HepG2 (cell line): ENCODE measurements around the gene RAB42. TPM values are rescaled to one million over a fixed set of nuclear protein-coding genes. Genes with fewer than 3 reads are reported as not detected.
A peak's percentile ranks its signal among the peaks of the same experiment; 100 is the strongest.

Experiments used
- ATAC-seq: fragments of 200-7000 bp; cut with Tn5 transposase; 3 replicates; pipeline ENCODE4 v1.9.1; 2020; ENCODE audit warnings: mild to moderate bottlenecking, moderate library complexity
- BruUV-seq: library from RNA; stranded (reverse); fragments of 400-500 nt; replicated peaks from 2 replicates; lab custom pipeline; 2021; lab: Mats Ljungman, UMichigan
- CTCF ChIA-PET: fragments of 300-600 bp; formaldehyde crosslinking; extraction: SDS; loops from one replicate; lab custom pipeline; 2021; ENCODE audit warnings: low total read pairs, inconsistent platforms, low intra/inter-chr PET ratio; lab: Yijun Ruan, JAX
- POLR2A ChIA-PET: fragments of 350-600 bp; sonication (Branson Sonifier 250); formaldehyde crosslinking; loops from one replicate; lab custom pipeline; 2020; ENCODE audit warnings: antibody characterized with exemption, inconsistent platforms; lab: Yijun Ruan, JAX
- DNase-seq: peaks from one replicate; pipeline ENCODE4 v3.0.0-alpha.2; 2015; ENCODE audit warnings: low spot score
- FAIRE-seq: peaks from 3 replicates; lab custom pipeline; 2011; peaks lifted over from hg19 to GRCh38; lab: Jason Lieb, UNC
- H2AFZ ChIP-seq: one replicate; pipeline ENCODE4 v1.6.1; 2011; ENCODE audit warnings: low read length, inconsistent platforms
- H3K27ac ChIP-seq: fragments of 300-600 bp; 3 replicates; pipeline ENCODE4 v1.8.0; 2011; ENCODE audit warnings: mixed run types, mild to moderate bottlenecking, mixed read lengths, low read length, inconsistent platforms; ENCODE audit not compliant: insufficient read depth; ENCODE audit errors: extremely low read length
- H3K27me3 ChIP-seq, 2 experiments: fragments of 200-600 bp in 1 of 2; 2 replicates in 1 of 2; 3 replicates in 1 of 2; pipeline versions ENCODE4 v1.6.0 to v1.8.0; 2011; ENCODE audit warnings: low read length in 2 of 2, mild to moderate bottlenecking in 2 of 2, moderate library complexity in 2 of 2, inconsistent platforms in 1 of 2; ENCODE audit not compliant: insufficient read depth in 2 of 2, control insufficient read depth in 1 of 2
- H3K36me3 ChIP-seq, 2 experiments: fragments of 200-600 bp in 1 of 2; replicated peaks in 1 of 2; 2 replicates in 1 of 2; 3 replicates in 1 of 2; pipeline versions ENCODE4 v1.5.1 to v1.8.0; 2011; ENCODE audit warnings: low read length in 2 of 2, inconsistent platforms in 1 of 2; ENCODE audit not compliant: insufficient read depth in 2 of 2, control insufficient read depth in 1 of 2
- H3K4me1 ChIP-seq: 2 replicates; pipeline ENCODE4 v1.5.1; 2012; ENCODE audit warnings: low read length, inconsistent platforms; ENCODE audit not compliant: insufficient read depth
- H3K4me2 ChIP-seq: 2 replicates; pipeline ENCODE4 v1.6.0; 2011; ENCODE audit warnings: low read depth, low read length, inconsistent platforms
- H3K4me3 ChIP-seq, 3 experiments: fragments of 200-600 bp in 1 of 3; sonication (generic), shearing (Covaris generic) in 1 of 3; replicated peaks in 1 of 3; 2 replicates each; pipeline ENCODE4 v1.5.1; 2011 to 2016; ENCODE audit warnings: low read length in 3 of 3, inconsistent platforms in 2 of 3, low read depth in 2 of 3, mild to moderate bottlenecking in 2 of 3, control low read depth in 1 of 3, mixed read lengths in 1 of 3; ENCODE audit not compliant: insufficient read depth in 1 of 3
- H3K79me2 ChIP-seq: one replicate; pipeline ENCODE4 v1.6.1; 2011; ENCODE audit warnings: low read length, inconsistent platforms; ENCODE audit not compliant: insufficient read depth
- H3K9ac ChIP-seq: 2 replicates; pipeline ENCODE4 v1.6.0; 2011; ENCODE audit warnings: mild to moderate bottlenecking, low read depth, low read length, inconsistent platforms; ENCODE audit not compliant: insufficient read depth
- H3K9me3 ChIP-seq: 2 replicates; pipeline ENCODE4 v1.5.1; 2012; ENCODE audit warnings: mild to moderate bottlenecking, low read length
- H4K20me1 ChIP-seq: 2 replicates; pipeline ENCODE4 v1.6.0; 2011; ENCODE audit warnings: inconsistent platforms, mild to moderate bottlenecking, low read length, moderate library complexity; ENCODE audit not compliant: insufficient read depth
- MED1 ChIP-seq: sonication (generic); formaldehyde crosslinking; IDR thresholded peaks from 2 replicates; pipeline ENCODE4 v1.4.0; 2020; ENCODE audit warnings: missing genetic modification reagents
- NR2F2 ChIP-seq: IDR thresholded peaks from 2 replicates; pipeline ENCODE4 v1.6.1; 2012; ENCODE audit warnings: low read depth, inconsistent platforms, borderline replicate concordance
- TOE1 ChIP-seq: sonication (generic); formaldehyde crosslinking; IDR thresholded peaks from 2 replicates; pipeline ENCODE4 v1.4.0; 2020; ENCODE audit warnings: mild to moderate bottlenecking, missing genetic modification reagents
- U2AF2 ChIP-seq: fragments of 200-400 bp; formaldehyde crosslinking; IDR thresholded peaks from 2 replicates; pipeline ENCODE4 v1.6.1; 2017; ENCODE audit warnings: low read depth, mild to moderate bottlenecking, low read length
- ZFYVE20 ChIP-seq: sonication (generic); formaldehyde crosslinking; IDR thresholded peaks from 2 replicates; pipeline ENCODE4 v1.8.0; 2023; ENCODE audit warnings: low read depth, mild to moderate bottlenecking, moderate library complexity, missing genetic modification reagents, borderline replicate concordance
- ZGPAT ChIP-seq: IDR thresholded peaks from 2 replicates; pipeline ENCODE4 v1.6.1; 2016; ENCODE audit warnings: mild to moderate bottlenecking
- ZMYM2 ChIP-seq: sonication (generic); formaldehyde crosslinking; IDR thresholded peaks from 2 replicates; pipeline ENCODE4 v1.8.0; 2022; ENCODE audit warnings: mild to moderate bottlenecking, missing genetic modification reagents
- ZNF597 ChIP-seq: sonication (generic); formaldehyde crosslinking; IDR thresholded peaks from 2 replicates; pipeline ENCODE4 v1.5.0; 2020; ENCODE audit warnings: missing genetic modification reagents
- ZZZ3 ChIP-seq: sonication (generic); formaldehyde crosslinking; IDR thresholded peaks from 2 replicates; pipeline ENCODE4 v1.4.0; 2020; ENCODE audit warnings: missing genetic modification reagents, mild to moderate bottlenecking, borderline replicate concordance
- WGBS: methylation state at CpG from one replicate; pipeline ENCODE4 v1.1.6; 2017; ENCODE audit warnings: low lambda C conversion rate; 5-methylcytosine and 5-hydroxymethylcytosine counted together
- in situ Hi-C: cut with HindIII; loops from 2 replicates; pipeline ENCODE4 v1.10.0; 2017; ENCODE audit warnings: low pct_unique_long_range_greater_than_20kb; ENCODE audit not compliant: extremely low pct_ligation_motif_present
- intact Hi-C: fragments of 100-400 bp; cut with micrococcal nuclease; formaldehyde crosslinking; loops from one replicate; pipeline ENCODE4 v1.10.0; 2022; ENCODE audit not compliant: unreplicated experiment
- polyA plus RNA-seq, 8 experiments: library from polyadenylated mRNA; depleted of rRNA in 3 of 8; stranded (reverse) in 7 of 8; unstranded in 1 of 8; fragments of >200 nt; fragmentation: Illumina TruSeq in 4 of 8; extraction: Trizol in 4 of 8; gene quantifications; 2 replicates each; pipeline versions ENCODE4 v1.2.1 to v1.2.3, GENCODE V29; 2011 to 2016; ENCODE audit warnings: low read depth in 4 of 8, missing spikeins in 1 of 8, mixed read lengths in 1 of 8; ENCODE audit not compliant: insufficient read depth in 1 of 8
- total RNA-seq, 5 experiments: library from RNA; depleted of rRNA; stranded (reverse); fragments of >200 nt; fragmentation: Illumina TruSeq; extraction: Trizol; gene quantifications; 2 replicates each; pipeline ENCODE4 v1.2.3, GENCODE V29; 2016; ENCODE audit warnings: low read depth in 1 of 5
- TF ChIP-seq, protein P1 (sequence below): sonication (generic); formaldehyde crosslinking; IDR thresholded peaks from 2 replicates; pipeline ENCODE4 v1.4.0; 2020; ENCODE audit warnings: low read depth, missing genetic modification reagents
- TF ChIP-seq, protein P2 (sequence below): sonication (generic); formaldehyde crosslinking; IDR thresholded peaks from 2 replicates; pipeline ENCODE4 v1.8.1; 2023; ENCODE audit warnings: mild to moderate bottlenecking, missing genetic modification reagents
- TF ChIP-seq, protein P3 (sequence below): sonication (generic); formaldehyde crosslinking; conservative IDR thresholded peaks from 2 replicates; pipeline ENCODE4 v1.5.0; 2020; ENCODE audit warnings: missing genetic modification reagents

RAB42 gene
- total and polyA plus RNA-seq, 2 of the 13 experiments (the other 11 are each of a cell fraction or from before 2014, with no cell fraction given): 10.4 to 166 TPM

DNA sequence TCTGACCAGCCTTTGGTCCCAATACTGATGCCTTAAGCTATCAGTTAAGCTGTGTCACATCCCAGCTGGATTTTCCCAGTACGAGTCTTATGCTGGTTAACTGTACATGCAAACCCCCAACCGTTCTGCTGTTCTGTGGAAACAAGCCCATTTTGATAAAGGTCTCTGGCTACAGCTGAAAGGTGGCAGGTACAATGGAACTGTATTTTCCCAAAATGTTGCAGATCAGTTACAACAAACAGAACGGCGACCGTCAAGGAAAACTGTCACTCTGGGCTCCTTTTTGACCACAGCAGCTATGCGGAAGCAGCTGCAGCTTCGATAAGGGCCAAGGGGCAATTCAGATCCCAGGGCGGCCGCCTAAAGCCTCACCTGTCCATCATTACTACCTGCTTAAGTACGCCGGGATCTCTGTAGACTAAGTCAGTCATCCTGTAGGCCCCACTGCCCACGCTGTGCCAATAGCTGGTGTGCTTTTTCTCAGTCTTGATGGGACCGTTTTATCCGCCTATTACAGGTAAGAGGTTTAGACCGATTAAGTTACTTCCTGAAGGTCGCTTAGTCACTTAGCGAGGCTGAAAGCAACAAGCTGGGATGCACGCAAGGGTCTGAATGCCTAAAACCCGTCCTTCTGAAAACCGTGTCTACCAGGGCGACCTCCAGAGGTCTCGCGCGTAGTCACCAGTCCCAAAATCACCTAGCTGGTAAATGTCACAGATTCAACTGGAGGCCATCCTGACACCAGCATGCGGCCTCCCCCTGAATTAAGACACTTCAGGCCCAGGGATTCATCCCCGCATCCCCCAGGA lies 11.1 kb upstream of the RAB42 start:
- WGBS: 3% methylated on average over 7 of the region's 26 CpGs
- Histone ChIP-seq H3K4me1 (peaks cover 38% of the 10 kb centered on the region), H3K27ac (peak overlapping the region; percentile 66), H3K36me3 (peaks cover 13 to 39% of the 10 kb centered on the region in 2 experiments), H3K79me2 (peaks cover 28% of the 10 kb centered on the region), H3K27me3 (peaks cover 0 to 3% of the 10 kb centered on the region in 2 experiments; a peak in 1 of 5 replicates), H2AFZ (no peak overlapping the region), H3K9me3 (no peaks in the 10 kb centered on the region), H3K9ac (peak overlapping the region; percentile 96), H4K20me1 (peaks cover 45% of the 10 kb centered on the region), H3K4me2 (peak overlapping the region; percentile 76), H3K4me3 (peak overlapping the region; percentile 95 to 99 (median 96))
- CTCF ChIA-PET: no interaction called here
- intact Hi-C loops (loop anchor here (2.0 kb wide), 1 partner anchor 28 kb away; the partner anchor contains the start of gene TRNAU1AP), in situ Hi-C loops (loop anchor here (25.0 kb wide), 1 partner anchor 344 kb away; the partner anchor contains the start of genes ATP5IF1 and DNAJC8)
- DNase-seq (peak; percentile 28), FAIRE-seq (no peak), ATAC-seq (peak; percentile 10)
- BruUV-seq: TSS peak; percentile 78
- POLR2A ChIA-PET: interaction anchor here (0.6 to 6.6 kb wide), 40 partner anchors 9 to 1898 kb away, joined by 3 to 139 read pairs (median 7); partner anchors contain the start of genes ATP5IF1, GMEB1, MED18 and PHACTR4
- TF ChIP-seq ZFYVE20 (peak; percentile 43; the same call in 1 of the 2 replicates), ZMYM2 (peak; percentile 7; the same call in 1 of the 2 replicates), ZZZ3 (CRISPR knock-in tag) (peak; percentile 40; the same call in 1 of the 2 replicates), U2AF2 (0 out of 2 replicates have a peak, but pooled peaks have one; percentile 9), ZNF597 (CRISPR knock-in tag) (no peak), TOE1 (no peak), MED1 (peak; percentile 37), ZGPAT (CRISPR knock-in tag) (no peak), NR2F2 (0 out of 2 replicates have a peak, but pooled peaks have one; percentile 11)
- TF ChIP-seq, protein P1, sequence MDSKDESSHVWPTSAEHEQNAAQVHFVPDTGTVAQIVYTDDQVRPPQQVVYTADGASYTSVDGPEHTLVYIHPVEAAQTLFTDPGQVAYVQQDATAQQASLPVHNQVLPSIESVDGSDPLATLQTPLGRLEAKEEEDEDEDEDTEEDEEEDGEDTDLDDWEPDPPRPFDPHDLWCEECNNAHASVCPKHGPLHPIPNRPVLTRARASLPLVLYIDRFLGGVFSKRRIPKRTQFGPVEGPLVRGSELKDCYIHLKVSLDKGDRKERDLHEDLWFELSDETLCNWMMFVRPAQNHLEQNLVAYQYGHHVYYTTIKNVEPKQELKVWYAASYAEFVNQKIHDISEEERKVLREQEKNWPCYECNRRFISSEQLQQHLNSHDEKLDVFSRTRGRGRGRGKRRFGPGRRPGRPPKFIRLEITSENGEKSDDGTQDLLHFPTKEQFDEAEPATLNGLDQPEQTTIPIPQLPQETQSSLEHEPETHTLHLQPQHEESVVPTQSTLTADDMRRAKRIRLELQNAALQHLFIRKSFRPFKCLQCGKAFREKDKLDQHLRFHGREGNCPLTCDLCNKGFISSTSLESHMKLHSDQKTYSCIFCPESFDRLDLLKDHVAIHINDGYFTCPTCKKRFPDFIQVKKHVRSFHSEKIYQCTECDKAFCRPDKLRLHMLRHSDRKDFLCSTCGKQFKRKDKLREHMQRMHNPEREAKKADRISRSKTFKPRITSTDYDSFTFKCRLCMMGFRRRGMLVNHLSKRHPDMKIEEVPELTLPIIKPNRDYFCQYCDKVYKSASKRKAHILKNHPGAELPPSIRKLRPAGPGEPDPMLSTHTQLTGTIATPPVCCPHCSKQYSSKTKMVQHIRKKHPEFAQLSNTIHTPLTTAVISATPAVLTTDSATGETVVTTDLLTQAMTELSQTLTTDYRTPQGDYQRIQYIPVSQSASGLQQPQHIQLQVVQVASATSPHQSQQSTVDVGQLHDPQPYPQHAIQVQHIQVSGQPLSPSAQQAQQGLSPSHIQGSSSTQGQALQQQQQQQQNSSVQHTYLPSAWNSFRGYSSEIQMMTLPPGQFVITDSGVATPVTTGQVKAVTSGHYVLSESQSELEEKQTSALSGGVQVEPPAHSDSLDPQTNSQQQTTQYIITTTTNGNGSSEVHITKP (CRISPR knock-in tag): 0 out of 2 replicates have a peak, but pooled peaks have one; percentile 3
- TF ChIP-seq, protein P2, sequence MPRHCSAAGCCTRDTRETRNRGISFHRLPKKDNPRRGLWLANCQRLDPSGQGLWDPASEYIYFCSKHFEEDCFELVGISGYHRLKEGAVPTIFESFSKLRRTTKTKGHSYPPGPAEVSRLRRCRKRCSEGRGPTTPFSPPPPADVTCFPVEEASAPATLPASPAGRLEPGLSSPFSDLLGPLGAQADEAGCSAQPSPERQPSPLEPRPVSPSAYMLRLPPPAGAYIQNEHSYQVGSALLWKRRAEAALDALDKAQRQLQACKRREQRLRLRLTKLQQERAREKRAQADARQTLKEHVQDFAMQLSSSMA (CRISPR knock-in tag): 0 out of 2 replicates have a peak, but pooled peaks have one; percentile 27
- TF ChIP-seq, protein P3, sequence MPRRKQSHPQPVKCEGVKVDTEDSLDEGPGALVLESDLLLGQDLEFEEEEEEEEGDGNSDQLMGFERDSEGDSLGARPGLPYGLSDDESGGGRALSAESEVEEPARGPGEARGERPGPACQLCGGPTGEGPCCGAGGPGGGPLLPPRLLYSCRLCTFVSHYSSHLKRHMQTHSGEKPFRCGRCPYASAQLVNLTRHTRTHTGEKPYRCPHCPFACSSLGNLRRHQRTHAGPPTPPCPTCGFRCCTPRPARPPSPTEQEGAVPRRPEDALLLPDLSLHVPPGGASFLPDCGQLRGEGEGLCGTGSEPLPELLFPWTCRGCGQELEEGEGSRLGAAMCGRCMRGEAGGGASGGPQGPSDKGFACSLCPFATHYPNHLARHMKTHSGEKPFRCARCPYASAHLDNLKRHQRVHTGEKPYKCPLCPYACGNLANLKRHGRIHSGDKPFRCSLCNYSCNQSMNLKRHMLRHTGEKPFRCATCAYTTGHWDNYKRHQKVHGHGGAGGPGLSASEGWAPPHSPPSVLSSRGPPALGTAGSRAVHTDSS (CRISPR knock-in tag): no peak
